HG02759 (cell line): ENCODE data around the gene MAMSTR.

Source experiments
- ATAC-seq: cut with Tn5 transposase; IDR thresholded peaks from one replicate; pipeline ENCODE4 v1.9.1; 2021; ENCODE audit warnings: mild to moderate bottlenecking, moderate library complexity; ENCODE audit not compliant: unreplicated experiment

The MAMSTR gene

GRCh38 chr19:48746738-48747575 is 27.4 kb upstream of the MAMSTR start, which contains the start of gene IZUMO1:
TSS of gene IZUMO1 (minus strand) at chr19:48746909. CDS start at chr19:48745859, 1,050 bp downstream.
- ATAC-seq: no peak

- ATAC-seq: no peak
Measured at GRCh38 chr19:48746110-48746509, 26.6 kb upstream of the MAMSTR start.

- ATAC-seq: no peak
Measured at GRCh38 chr19:48745208-48745995, 25.9 kb upstream of the MAMSTR start.

GRCh38 chr19:48742096-48742495 is 22.6 kb upstream of the MAMSTR start:
- no peak for ATAC-seq

GRCh38 chr19:48741129-48741999 is 21.8 kb upstream of the MAMSTR start:
- no peak for ATAC-seq

GRCh38 chr19:48740164-48740972 is 20.8 kb upstream of the MAMSTR start, which contains the start of gene RASIP1:
TSS of gene RASIP1 (minus strand) at chr19:48740610. CDS start at chr19:48740282, 328 bp downstream.
- no peak for ATAC-seq

- no peak for ATAC-seq
Measured at GRCh38 chr19:48739404-48740163, 20.1 kb upstream of the MAMSTR start.

GRCh38 chr19:48738557-48739403 is 19.3 kb upstream of the MAMSTR start:
- ATAC-seq: peak; percentile 86

GRCh38 chr19:48737360-48737998 is 18.0 kb upstream of the MAMSTR start:
- no peak for ATAC-seq

GRCh38 chr19:48735031-48735615 is 15.6 kb upstream of the MAMSTR start:
- ATAC-seq: no peak

- no peak for ATAC-seq
Measured at GRCh38 chr19:48734625-48735024, 15.1 kb upstream of the MAMSTR start.

- ATAC-seq: no peak
Measured at GRCh38 chr19:48731452-48731851, 11.9 kb upstream of the MAMSTR start.

GRCh38 chr19:48728911-48729664 is 9.6 kb upstream of the MAMSTR start:
- no peak for ATAC-seq

GRCh38 chr19:48726556-48726955 is 7.0 kb upstream of the MAMSTR start:
- ATAC-seq: no peak

- ATAC-seq: no peak
Measured at GRCh38 chr19:48724796-48725753, 5.5 kb upstream of the MAMSTR start.
